SH-SY5Y (cell line): ENCODE results near the gene KDM1B.

ENCODE experiments used
- GATA2 ChIP-seq: IDR thresholded peaks from 2 replicates; pipeline ENCODE4 v1.6.1; 2011; ENCODE audit warnings: mild to moderate bottlenecking, low read depth, low read length
- GATA3 ChIP-seq: IDR thresholded peaks from 2 replicates; pipeline ENCODE4 v1.6.1; 2011; ENCODE audit warnings: low read depth, mild to moderate bottlenecking, low read length, moderate library complexity

Gene KDM1B

GRCh38 chr6:18203786-18204185 lies 48.6 kb downstream of the KDM1B start:
- TF ChIP-seq GATA2 = no peak
- TF ChIP-seq GATA3 = no peak

- no peak for TF ChIP-seq GATA2
- no peak for TF ChIP-seq GATA3
Measured at GRCh38 chr6:18204691-18205090, 49.5 kb downstream of the KDM1B start.

GRCh38 chr6:18206591-18206990 lies 51.4 kb downstream of the KDM1B start:
- TF ChIP-seq GATA3 (no peak), GATA2 (no peak)

- TF ChIP-seq GATA2 = no peak
- no peak for TF ChIP-seq GATA3
Measured at GRCh38 chr6:18207438-18207837, 52.2 kb downstream of the KDM1B start.

GRCh38 chr6:18207949-18208348 lies 52.7 kb downstream of the KDM1B start:
- TF ChIP-seq GATA2 (no peak), GATA3 (no peak)

- no peak for TF ChIP-seq GATA2
- TF ChIP-seq GATA3 = no peak
Measured at GRCh38 chr6:18209539-18210197, 54.4 kb downstream of the KDM1B start.

GRCh38 chr6:18210707-18211106 lies 55.5 kb downstream of the KDM1B start:
- TF ChIP-seq GATA3 = no peak
- TF ChIP-seq GATA2 = no peak

GRCh38 chr6:18211338-18211737 lies 56.1 kb downstream of the KDM1B start:
- TF ChIP-seq GATA3 = no peak
- TF ChIP-seq GATA2 = no peak

- TF ChIP-seq GATA2 (no peak), GATA3 (no peak)
Measured at GRCh38 chr6:18212231-18212630, 57.0 kb downstream of the KDM1B start.

GRCh38 chr6:18213439-18213838 lies 58.2 kb downstream of the KDM1B start:
- TF ChIP-seq GATA3 (no peak), GATA2 (no peak)

GRCh38 chr6:18214003-18214402 lies 58.8 kb downstream of the KDM1B start:
- TF ChIP-seq GATA2 = no peak
- no peak for TF ChIP-seq GATA3

- TF ChIP-seq GATA2 = no peak
- no peak for TF ChIP-seq GATA3
Measured at GRCh38 chr6:18215436-18215835, 60.2 kb downstream of the KDM1B start.

- TF ChIP-seq GATA2 (no peak), GATA3 (no peak)
Measured at GRCh38 chr6:18216411-18216810, 61.2 kb downstream of the KDM1B start.

- TF ChIP-seq GATA2 = no peak
- TF ChIP-seq GATA3 = no peak
Measured at GRCh38 chr6:18218233-18218632, 63.0 kb downstream of the KDM1B start.

- TF ChIP-seq GATA3 = no peak
- TF ChIP-seq GATA2 = no peak
Measured at GRCh38 chr6:18219591-18219990, 64.4 kb downstream of the KDM1B start.

GRCh38 chr6:18221288-18221615 lies 66.0 kb downstream of the KDM1B start:
- TF ChIP-seq GATA2 (no peak), GATA3 (no peak)

- TF ChIP-seq GATA2 (no peak), GATA3 (no peak)
Measured at GRCh38 chr6:18234564-18234963, 79.3 kb downstream of the KDM1B start.
